HuH-7 (cell line): Measurements from ENCODE around the gene TMEM74B.

Source experiments
- DNase-seq: peaks from one replicate; pipeline ENCODE4 v3.0.0; 2011; ENCODE audit warnings: low spot score

Gene TMEM74B

DNA sequence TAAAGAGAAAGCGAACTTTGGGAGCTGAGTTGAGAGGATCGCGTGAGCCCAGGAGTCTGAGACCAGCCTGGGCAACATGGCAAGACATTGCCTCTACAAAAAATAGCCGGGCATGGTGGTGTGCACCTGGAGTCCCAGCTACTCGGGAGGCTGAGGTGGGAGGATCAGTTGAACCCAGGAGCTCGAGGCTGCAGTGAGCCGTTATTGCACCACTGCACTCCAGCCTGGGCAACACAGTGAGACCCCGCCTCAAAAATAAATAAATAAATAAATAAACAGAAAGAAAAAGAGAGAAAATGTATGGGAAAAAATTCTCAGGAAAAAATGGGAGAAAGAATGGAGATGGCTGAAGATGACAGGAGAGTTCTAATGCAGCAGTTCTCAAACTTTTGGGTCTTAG is 21.0 kb upstream of the TMEM74B start:
- no peak for DNase-seq

- no peak for DNase-seq
Measured at GRCh38 chr20:1204576-1204975, 19.8 kb upstream of the TMEM74B start.

GRCh38 chr20:1204113-1204512 is 19.3 kb upstream of the TMEM74B start:
- DNase-seq, result no peak

GRCh38 chr20:1203630-1204029 is 18.8 kb upstream of the TMEM74B start:
- no peak for DNase-seq

- DNase-seq, result no peak
Measured at GRCh38 chr20:1202762-1203504, 18.2 kb upstream of the TMEM74B start, which contains the start of gene C20orf202. TSS of gene C20orf202 (plus strand) at chr20:1203454. CDS start at chr20:1203586, 132 bp downstream.

DNA sequence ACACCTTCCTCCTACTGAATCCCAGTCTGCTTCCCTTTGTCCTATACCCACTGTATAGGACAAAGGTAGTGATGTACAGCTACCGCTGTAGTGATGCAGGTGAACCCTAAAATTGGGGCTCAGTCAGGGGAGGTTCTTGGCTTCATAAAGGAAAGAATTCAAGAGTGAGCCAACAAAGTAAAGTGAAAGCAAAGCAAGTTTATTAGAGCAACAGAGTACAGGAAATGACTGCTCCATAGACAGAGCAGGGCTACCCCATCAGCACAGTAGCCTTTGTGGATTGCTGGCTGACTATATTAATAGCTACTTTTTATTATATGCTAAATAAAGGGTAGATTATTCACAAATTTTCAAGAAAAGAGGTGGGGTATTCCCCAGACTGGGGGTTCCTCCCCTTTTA is 15.2 kb upstream of the TMEM74B start:
- no peak for DNase-seq

GRCh38 chr20:1199212-1199873 is 14.6 kb upstream of the TMEM74B start:
- DNase-seq, result no peak

DNA sequence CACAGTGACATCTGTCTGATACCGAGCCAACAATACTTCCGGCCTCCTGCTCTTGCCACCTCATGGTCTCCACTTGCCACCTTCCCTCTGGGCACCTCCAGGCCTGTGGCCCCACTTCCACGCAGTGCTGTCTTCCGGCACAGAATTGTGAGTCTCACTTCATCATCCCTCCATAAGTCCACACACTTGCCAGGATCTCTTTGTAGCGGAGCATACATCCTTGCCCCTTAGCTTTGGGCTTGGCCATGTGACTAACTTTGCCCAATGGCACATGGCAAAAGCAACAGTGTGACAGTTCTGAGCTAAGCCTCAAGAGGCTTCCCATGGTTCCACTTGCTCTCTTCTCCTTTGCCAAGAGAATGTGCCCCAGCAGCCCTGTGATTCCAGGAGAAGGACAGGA is 14.0 kb upstream of the TMEM74B start:
- no peak for DNase-seq

DNA sequence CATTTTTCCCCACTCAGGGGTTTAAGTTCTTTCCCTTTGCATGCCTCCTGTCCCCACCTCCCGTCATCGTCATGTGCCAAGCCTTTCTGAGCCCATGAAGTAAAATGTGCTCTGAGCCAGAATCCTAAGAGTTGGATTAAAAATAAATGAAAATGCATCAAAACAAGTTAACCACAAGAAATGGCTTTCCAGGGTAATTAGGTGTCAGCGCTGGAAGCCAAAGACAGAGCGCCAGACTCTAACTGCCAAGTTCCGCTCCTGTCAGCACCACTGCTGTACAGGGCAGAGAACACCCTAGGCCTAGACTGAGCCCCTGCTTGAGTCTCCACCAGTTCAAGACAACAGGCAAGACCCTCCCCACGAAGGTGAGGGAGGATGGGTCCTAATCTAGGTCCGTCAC is 13.0 kb upstream of the TMEM74B start:
- no peak for DNase-seq

- DNase-seq, result no peak
Measured at GRCh38 chr20:1196634-1197033, 11.9 kb upstream of the TMEM74B start.

DNA sequence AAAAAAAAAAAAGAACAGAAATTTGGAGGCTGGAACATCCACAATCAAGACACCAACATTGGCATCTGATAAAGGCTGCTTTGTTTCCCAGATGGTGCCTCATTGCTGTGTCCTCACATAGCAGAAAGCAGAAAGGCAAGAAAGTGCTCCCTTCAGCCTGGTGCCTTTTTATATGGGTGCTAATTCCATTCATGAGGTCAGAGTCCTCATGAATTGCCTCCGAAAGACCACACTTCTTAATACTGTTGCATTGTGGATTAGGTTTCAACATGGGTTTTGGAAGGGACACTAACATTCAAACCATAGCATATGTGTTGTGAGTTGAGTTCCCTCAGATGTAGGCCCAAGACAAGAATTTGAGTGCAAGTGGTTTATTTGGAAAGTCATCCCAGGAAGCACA is 10.4 kb upstream of the TMEM74B start:
- no peak for DNase-seq

GRCh38 chr20:1191299-1191698 is 6.5 kb upstream of the TMEM74B start:
- no peak for DNase-seq

DNA sequence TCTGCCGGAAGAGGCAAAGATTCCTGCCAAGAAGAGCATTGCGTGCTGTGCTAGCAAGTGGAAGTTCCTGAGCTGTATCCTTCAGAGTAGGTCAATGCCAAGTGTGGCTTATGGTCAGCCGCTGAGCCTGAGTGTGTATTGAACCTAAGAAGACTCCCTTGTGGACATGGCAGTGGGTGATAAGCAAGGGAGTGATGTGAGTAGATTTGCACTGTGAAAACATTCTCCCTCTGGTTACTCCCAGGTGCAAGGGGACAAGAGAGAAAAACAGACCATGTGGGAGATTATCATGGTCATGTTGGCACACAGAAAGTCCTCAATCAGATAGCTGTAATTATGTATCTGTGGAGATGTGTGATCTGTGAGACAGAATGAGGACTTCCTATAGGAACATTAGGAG is 6.1 kb upstream of the TMEM74B start:
- DNase-seq, result no peak

DNA sequence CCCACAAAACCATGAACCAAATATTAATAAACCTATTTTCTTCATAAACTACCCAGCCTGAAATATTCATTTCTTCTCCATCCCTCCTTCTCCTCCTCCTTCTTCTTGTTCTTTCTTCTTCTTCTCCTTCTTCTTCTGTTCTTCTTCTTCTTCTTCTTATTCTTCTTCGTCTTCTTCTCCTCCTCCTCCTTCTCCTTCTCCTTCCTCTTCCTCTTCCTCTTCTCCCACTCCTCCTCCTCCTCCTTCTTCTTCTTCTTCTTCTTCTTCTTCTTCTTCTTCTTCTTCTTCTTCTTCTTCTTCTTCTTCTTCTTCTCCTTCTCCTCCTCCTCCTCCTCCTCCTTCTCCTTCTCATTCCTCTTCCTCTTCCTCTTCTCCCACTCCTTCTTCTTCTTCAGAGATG is 5.0 kb upstream of the TMEM74B start:
- no peak for DNase-seq

- no peak for DNase-seq
Measured at GRCh38 chr20:1188347-1188746, 3.6 kb upstream of the TMEM74B start.

DNA sequence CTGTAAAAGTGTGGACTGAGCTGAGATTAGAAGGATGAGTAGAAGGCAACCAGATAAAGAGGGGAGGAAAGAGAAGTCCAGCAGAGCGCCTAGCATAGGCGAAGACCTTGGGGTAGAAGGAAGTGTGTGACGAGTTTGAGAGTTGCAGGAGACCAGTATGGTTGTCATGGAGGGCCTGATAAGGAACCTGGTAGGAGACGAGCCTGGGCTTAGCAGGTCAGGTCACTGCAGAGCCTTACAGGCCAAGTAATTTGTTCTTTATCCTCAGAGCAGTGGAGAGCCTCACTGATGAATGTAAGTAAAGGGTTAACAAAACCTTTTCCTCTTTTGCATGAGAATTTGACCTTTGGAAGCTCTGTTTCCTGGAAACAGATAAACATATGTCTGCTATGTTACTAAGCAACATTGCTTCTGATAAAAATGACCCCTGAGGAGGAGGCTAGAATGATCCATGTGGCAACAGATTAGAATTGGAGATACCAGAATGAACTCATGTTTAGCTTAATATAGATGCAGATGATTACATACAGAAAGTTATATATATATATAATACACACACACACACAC is 2.9 kb upstream of the TMEM74B start:
- peak; percentile 63 for DNase-seq

GRCh38 chr20:1186367-1186991 is 1.7 kb upstream of the TMEM74B start:
- no peak for DNase-seq

GRCh38 chr20:1185790-1186334 is 1.1 kb upstream of the TMEM74B start:
- DNase-seq, result peak; percentile 82

DNA sequence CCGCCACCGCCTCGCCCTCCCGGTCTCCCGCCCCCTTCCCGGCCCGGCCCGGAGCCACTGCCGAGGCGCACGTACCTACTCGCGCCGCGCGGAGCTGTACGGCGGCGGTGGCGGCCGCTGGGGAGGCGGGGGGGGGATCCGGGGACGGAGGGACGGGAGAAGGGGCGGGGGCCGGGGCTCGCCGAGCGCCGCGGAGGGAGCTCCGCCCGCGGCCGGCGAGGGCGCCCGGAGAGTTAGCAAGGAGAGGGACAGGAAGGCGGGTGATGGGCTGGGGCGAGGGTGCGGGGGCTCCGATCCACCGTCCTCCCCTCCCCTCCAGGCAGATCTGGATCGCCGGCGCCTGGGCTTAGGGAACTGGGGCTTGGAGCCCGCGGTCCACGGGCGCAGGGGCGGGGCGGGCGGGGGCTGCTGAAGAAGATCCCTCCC is 548 bp upstream of the TMEM74B start:
- DNase-seq, result no peak

- DNase-seq, result no peak
Measured at GRCh38 chr20:1184260-1184637, 532 bp downstream of the TMEM74B start.

DNA sequence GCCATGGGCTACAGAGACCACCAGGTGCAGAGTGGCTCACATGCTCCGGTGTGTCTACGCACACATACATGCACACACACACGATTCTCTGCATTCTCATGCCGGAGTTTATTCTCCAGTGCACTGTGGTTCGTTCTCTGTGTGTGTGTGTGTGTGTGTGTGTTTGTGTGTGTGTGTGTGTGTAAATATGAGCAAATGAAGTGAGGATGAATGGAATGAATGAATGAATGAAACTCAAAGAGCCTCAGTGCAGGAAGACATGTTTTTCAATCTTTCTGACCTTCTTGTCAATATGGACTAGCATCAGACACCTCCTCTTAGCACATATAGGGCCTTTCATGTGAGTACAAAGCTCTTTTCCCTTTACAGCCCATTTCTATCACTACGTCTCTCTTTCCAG is 1.6 kb downstream of the TMEM74B start:
- no peak for DNase-seq

- no peak for DNase-seq
Measured at GRCh38 chr20:1182106-1182505, 2.7 kb downstream of the TMEM74B start.

- DNase-seq, result no peak
Measured at GRCh38 chr20:1180949-1181348, 3.8 kb downstream of the TMEM74B start.
